Measurements from ENCODE around the gene BOD1L2.

The BOD1L2 gene

DNA sequence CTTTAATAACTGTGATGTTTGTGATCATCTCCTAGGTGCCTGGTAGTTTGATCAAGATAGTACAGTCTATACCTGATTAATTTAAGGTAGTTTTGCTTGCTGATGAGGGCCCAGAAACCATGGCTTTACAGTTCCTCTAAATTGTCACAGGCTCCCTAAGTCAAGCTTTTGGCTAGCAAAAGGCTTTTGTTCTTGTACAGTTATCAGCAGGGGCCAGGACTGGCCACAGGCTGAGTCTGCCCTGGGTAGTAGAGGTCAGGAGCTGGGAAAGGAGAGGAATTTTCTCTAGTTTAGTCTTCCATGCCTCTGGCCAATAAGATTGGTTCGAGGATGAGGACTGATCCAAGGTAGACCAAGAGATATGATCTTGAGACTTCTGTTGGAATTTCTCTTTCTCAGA, 3.6 kb upstream of the BOD1L2 start:
- Histone ChIP-seq H3K23ac (ENCODE audit: low read length) (no peak overlapping the region), H3K4ac (ENCODE audit: low read depth, low read length) (no peak overlapping the region), H3K14ac (ENCODE audit: low read length) (no peak overlapping the region), H2AFZ (ENCODE audit: insufficient read depth, low read length, poor library complexity) (no peak overlapping the region), H3K79me2 (ENCODE audit: control insufficient read depth, insufficient read depth, low read length, poor library complexity) (no peaks in the 10 kb centered on the region), H3K4me3 (ENCODE audit: low read depth, low read length) (no peak overlapping the region), H3K18ac (ENCODE audit: low read length) (no peak overlapping the region), H3K4me1 (ENCODE audit: control insufficient read depth in 1 of 2, insufficient read depth in 2 of 2, low read length in 2 of 2) (no peaks in the 10 kb centered on the region), H4K12ac (ENCODE audit: low read depth, low read length) (no peak overlapping the region), H4K8ac (ENCODE audit: low read depth, low read length) (no peak overlapping the region), H2BK5ac (ENCODE audit: low read depth, low read length, poor library complexity) (no peak overlapping the region), H2BK120ac (ENCODE audit: insufficient read depth, low read length, poor library complexity) (no peak overlapping the region), H3K36me3 (ENCODE audit: control insufficient read depth in 1 of 2, insufficient read depth in 2 of 2, low read length in 2 of 2) (no peaks in the 10 kb centered on the region), H3K9me3 (ENCODE audit: insufficient read depth, low read depth, low read length) (no peaks in the 10 kb centered on the region), H2AK5ac (ENCODE audit: low read length) (no peak overlapping the region), H3K9ac (ENCODE audit: low read length) (no peak overlapping the region), H2BK12ac (ENCODE audit: low read length) (no peak overlapping the region), H3K79me1 (ENCODE audit: low read length) (no peaks in the 10 kb centered on the region), H3K27me3 (ENCODE audit: insufficient read depth, low read length) (no peaks in the 10 kb centered on the region), H4K91ac (ENCODE audit: low read depth, low read length) (no peak overlapping the region), H3K27ac (ENCODE audit: low read depth, low read length) (no peak overlapping the region), H3K4me2 (ENCODE audit: low read length) (no peak overlapping the region)
- no peak for DNase-seq
- WGBS (ENCODE audit: extremely low coverage, insufficient coverage, insufficient read length): no CpG with 5 or more reads among the region's 1 CpG

DNA sequence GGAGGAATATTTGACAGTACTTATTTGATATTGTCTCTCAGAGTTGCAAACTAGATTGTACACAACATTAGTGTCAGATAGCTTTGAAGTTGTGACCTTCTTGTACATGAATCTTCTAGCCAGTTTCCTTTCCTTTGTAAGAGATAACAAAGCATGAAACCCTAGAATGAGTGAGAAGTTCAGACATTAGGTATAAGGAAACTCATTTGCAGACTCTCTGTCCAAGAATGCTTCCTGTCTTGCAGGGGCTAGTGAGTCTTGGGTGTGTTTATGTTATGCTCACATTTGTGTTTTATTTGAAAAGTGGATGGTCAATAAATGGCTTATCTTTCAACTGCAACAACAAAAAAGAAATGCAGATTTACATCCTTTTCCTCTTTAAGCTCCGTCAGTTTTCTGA, 1.4 kb downstream of the BOD1L2 start:
- Histone ChIP-seq H4K8ac (ENCODE audit: low read depth, low read length) (no peak overlapping the region), H3K79me1 (ENCODE audit: low read length) (no peaks in the 10 kb centered on the region), H4K12ac (ENCODE audit: low read depth, low read length) (no peak overlapping the region), H3K4ac (ENCODE audit: low read depth, low read length) (no peak overlapping the region), H2BK5ac (ENCODE audit: low read depth, low read length, poor library complexity) (no peak overlapping the region), H2AFZ (ENCODE audit: insufficient read depth, low read length, poor library complexity) (no peak overlapping the region), H3K27ac (ENCODE audit: low read depth, low read length) (no peak overlapping the region), H3K18ac (ENCODE audit: low read length) (no peak overlapping the region), H3K4me1 (ENCODE audit: control insufficient read depth in 1 of 2, insufficient read depth in 2 of 2, low read length in 2 of 2) (no peaks in the 10 kb centered on the region), H4K91ac (ENCODE audit: low read depth, low read length) (no peak overlapping the region), H3K9me3 (ENCODE audit: insufficient read depth, low read depth, low read length) (no peaks in the 10 kb centered on the region), H3K27me3 (ENCODE audit: insufficient read depth, low read length) (no peaks in the 10 kb centered on the region), H3K79me2 (ENCODE audit: control insufficient read depth, insufficient read depth, low read length, poor library complexity) (no peaks in the 10 kb centered on the region), H2BK120ac (ENCODE audit: insufficient read depth, low read length, poor library complexity) (no peak overlapping the region), H3K4me2 (ENCODE audit: low read length) (no peak overlapping the region), H3K4me3 (ENCODE audit: low read depth, low read length) (no peak overlapping the region), H3K9ac (ENCODE audit: low read length) (no peak overlapping the region), H2AK5ac (ENCODE audit: low read length) (no peak overlapping the region), H3K36me3 (ENCODE audit: control insufficient read depth in 1 of 2, insufficient read depth in 2 of 2, low read length in 2 of 2) (no peaks in the 10 kb centered on the region), H3K23ac (ENCODE audit: low read length) (no peak overlapping the region), H2BK12ac (ENCODE audit: low read length) (no peak overlapping the region), H3K14ac (ENCODE audit: low read length) (no peak overlapping the region)
- no CpG with 5 or more reads among the region's 1 CpG for WGBS (ENCODE audit: extremely low coverage, insufficient coverage, insufficient read length)
- no peak for DNase-seq

DNA sequence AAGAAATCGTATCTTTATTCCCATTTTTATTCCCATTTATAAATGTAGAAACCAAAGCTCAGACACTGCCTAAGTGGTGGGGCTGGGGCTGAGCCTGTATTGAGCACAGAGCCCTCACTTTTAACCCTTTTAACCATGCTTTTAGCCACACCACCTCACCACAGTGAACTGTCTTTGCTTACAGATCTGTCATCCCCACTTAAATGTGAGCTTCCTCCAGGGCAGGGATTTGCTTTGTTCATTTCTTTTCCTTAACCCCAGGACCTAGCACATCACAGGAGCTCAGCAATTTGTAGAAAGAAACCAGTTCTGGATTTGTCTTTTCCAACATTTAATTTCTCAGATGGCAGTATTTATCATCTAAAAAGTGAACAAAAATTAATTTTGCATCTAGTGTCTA, 2.2 kb downstream of the BOD1L2 start:
- H3K79me2 ChIP-seq (ENCODE audit: control insufficient read depth, insufficient read depth, low read length, poor library complexity): no peaks in the 10 kb centered on the region
- H3K27me3 ChIP-seq (ENCODE audit: insufficient read depth, low read length): no peaks in the 10 kb centered on the region
- no peak overlapping the region for H3K23ac ChIP-seq (ENCODE audit: low read length)
- no peak overlapping the region for H3K18ac ChIP-seq (ENCODE audit: low read length)
- 100% methylated on average over 1 of the region's 1 CpG for WGBS (ENCODE audit: extremely low coverage, insufficient coverage, insufficient read length)
- H3K9ac ChIP-seq (ENCODE audit: low read length): no peak overlapping the region
- H3K14ac ChIP-seq (ENCODE audit: low read length): no peak overlapping the region
- no peak overlapping the region for H2BK5ac ChIP-seq (ENCODE audit: low read depth, low read length, poor library complexity)
- no peaks in the 10 kb centered on the region for H3K36me3 ChIP-seq (ENCODE audit: control insufficient read depth in 1 of 2, insufficient read depth in 2 of 2, low read length in 2 of 2)
- no peak overlapping the region for H3K27ac ChIP-seq (ENCODE audit: low read depth, low read length)
- H2BK120ac ChIP-seq (ENCODE audit: insufficient read depth, low read length, poor library complexity): no peak overlapping the region
- no peak overlapping the region for H2AK5ac ChIP-seq (ENCODE audit: low read length)
- no peak overlapping the region for H2BK12ac ChIP-seq (ENCODE audit: low read length)
- no peaks in the 10 kb centered on the region for H3K4me1 ChIP-seq (ENCODE audit: control insufficient read depth in 1 of 2, insufficient read depth in 2 of 2, low read length in 2 of 2)
- H3K9me3 ChIP-seq (ENCODE audit: insufficient read depth, low read depth, low read length): no peaks in the 10 kb centered on the region
- H3K4ac ChIP-seq (ENCODE audit: low read depth, low read length): no peak overlapping the region
- no peak for DNase-seq
- no peak overlapping the region for H4K12ac ChIP-seq (ENCODE audit: low read depth, low read length)
- no peaks in the 10 kb centered on the region for H3K79me1 ChIP-seq (ENCODE audit: low read length)
- no peak overlapping the region for H3K4me3 ChIP-seq (ENCODE audit: low read depth, low read length)
- H4K8ac ChIP-seq (ENCODE audit: low read depth, low read length): no peak overlapping the region
- H3K4me2 ChIP-seq (ENCODE audit: low read length): no peak overlapping the region
- no peak overlapping the region for H2AFZ ChIP-seq (ENCODE audit: insufficient read depth, low read length, poor library complexity)
- no peak overlapping the region for H4K91ac ChIP-seq (ENCODE audit: low read depth, low read length)

DNA sequence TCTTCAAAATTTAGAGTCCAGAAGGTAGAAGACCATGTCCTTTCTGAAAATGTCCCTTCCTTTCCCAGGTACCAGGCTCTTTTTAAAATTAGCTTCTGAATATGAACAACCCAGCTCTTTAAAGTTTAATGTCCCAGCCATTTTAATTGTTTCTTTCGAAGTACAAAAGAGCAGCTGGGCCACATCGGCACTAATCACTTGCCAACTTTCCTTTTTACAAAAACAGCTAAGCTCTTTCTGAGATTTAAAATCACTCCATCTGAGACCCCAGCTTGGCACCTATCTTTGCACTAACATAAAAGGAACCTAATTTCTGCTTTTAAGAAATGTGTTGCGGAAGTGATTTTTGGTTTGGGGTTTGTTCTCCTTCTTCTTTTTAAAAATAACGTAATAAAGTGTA, 2.6 kb downstream of the BOD1L2 start:
- Histone ChIP-seq H2AFZ (ENCODE audit: insufficient read depth, low read length, poor library complexity) (no peak overlapping the region), H3K9ac (ENCODE audit: low read length) (no peak overlapping the region), H3K23ac (ENCODE audit: low read length) (no peak overlapping the region), H4K8ac (ENCODE audit: low read depth, low read length) (no peak overlapping the region), H4K91ac (ENCODE audit: low read depth, low read length) (no peak overlapping the region), H3K9me3 (ENCODE audit: insufficient read depth, low read depth, low read length) (no peaks in the 10 kb centered on the region), H2AK5ac (ENCODE audit: low read length) (no peak overlapping the region), H3K27ac (ENCODE audit: low read depth, low read length) (no peak overlapping the region), H3K14ac (ENCODE audit: low read length) (no peak overlapping the region), H3K79me1 (ENCODE audit: low read length) (no peaks in the 10 kb centered on the region), H4K12ac (ENCODE audit: low read depth, low read length) (no peak overlapping the region), H3K79me2 (ENCODE audit: control insufficient read depth, insufficient read depth, low read length, poor library complexity) (no peaks in the 10 kb centered on the region), H2BK12ac (ENCODE audit: low read length) (no peak overlapping the region), H3K4me2 (ENCODE audit: low read length) (no peak overlapping the region), H3K4me1 (ENCODE audit: control insufficient read depth in 1 of 2, insufficient read depth in 2 of 2, low read length in 2 of 2) (no peaks in the 10 kb centered on the region), H2BK120ac (ENCODE audit: insufficient read depth, low read length, poor library complexity) (no peak overlapping the region), H3K4ac (ENCODE audit: low read depth, low read length) (no peak overlapping the region), H2BK5ac (ENCODE audit: low read depth, low read length, poor library complexity) (no peak overlapping the region), H3K27me3 (ENCODE audit: insufficient read depth, low read length) (no peaks in the 10 kb centered on the region), H3K4me3 (ENCODE audit: low read depth, low read length) (no peak overlapping the region), H3K36me3 (ENCODE audit: control insufficient read depth in 1 of 2, insufficient read depth in 2 of 2, low read length in 2 of 2) (no peaks in the 10 kb centered on the region), H3K18ac (ENCODE audit: low read length) (no peak overlapping the region)
- WGBS (ENCODE audit: extremely low coverage, insufficient coverage, insufficient read length): no CpG with 5 or more reads among the region's 4 CpGs
- DNase-seq: no peak

All from trophoblast cell (in vitro differentiated cells and primary cell).